SU-DHL-6 (cell line): ENCODE data around the gene OTOA.

Experiments
- H2AFZ ChIP-seq: fragments of 200-600 bp; sonication (generic); 2 replicates; pipeline ENCODE4 v1.6.1; 2014; ENCODE audit warnings: low read depth, mild to moderate bottlenecking, moderate library complexity, mixed read lengths, antibody characterized with exemption, low read length; ENCODE audit not compliant: severe bottlenecking
- H3F3A ChIP-seq: fragments of 200-600 bp; shearing (Covaris generic); 2 replicates; pipeline ENCODE4 v1.6.0; 2016; ENCODE audit warnings: antibody characterized with exemption, mild to moderate bottlenecking; ENCODE audit not compliant: insufficient read depth
- H3K27ac ChIP-seq: fragments of 200-600 bp; sonication (generic); 2 replicates; pipeline ENCODE4 v1.5.1; 2016; ENCODE audit warnings: low read depth, mild to moderate bottlenecking, low read length, moderate library complexity, mixed read lengths
- H3K27me3 ChIP-seq: fragments of 200-600 bp; sonication (generic), shearing (Covaris generic); 2 replicates; pipeline ENCODE4 v1.6.0; 2014; ENCODE audit warnings: mild to moderate bottlenecking, low read length
- H3K36me3 ChIP-seq: fragments of 200-600 bp; sonication (generic); 2 replicates; pipeline ENCODE4 v1.6.1; 2014; ENCODE audit warnings: mild to moderate bottlenecking, low read length, mixed read lengths
- H3K4me2 ChIP-seq: fragments of 300-600, 200-600 bp; shearing (Covaris generic), sonication (generic); 2 replicates; pipeline ENCODE4 v1.6.0; 2014; ENCODE audit warnings: low read length, low read depth, mild to moderate bottlenecking; ENCODE audit not compliant: poor library complexity, severe bottlenecking
- H3K4me3 ChIP-seq: fragments of 200-600 bp; sonication (generic); 2 replicates; pipeline ENCODE4 v1.5.1; 2014; ENCODE audit warnings: antibody characterized with exemption, low read length, mild to moderate bottlenecking, mixed read lengths; ENCODE audit not compliant: insufficient read depth, poor library complexity, severe bottlenecking
- H3K79me2 ChIP-seq: fragments of 200-600 bp; sonication (generic); 2 replicates; pipeline ENCODE4 v1.6.1; 2014; ENCODE audit warnings: mild to moderate bottlenecking, low read length, moderate library complexity; ENCODE audit not compliant: insufficient read depth
- H3K9ac ChIP-seq: fragments of 200-600 bp; sonication (generic); 2 replicates; pipeline ENCODE4 v1.7.0; 2014; ENCODE audit warnings: mild to moderate bottlenecking, low read length
- H3K9me2 ChIP-seq: fragments of 200-600 bp; sonication (generic); replicated peaks from 2 replicates; pipeline ENCODE4 v1.6.1; 2014; ENCODE audit warnings: low read length; ENCODE audit not compliant: insufficient read depth
- H3K9me3 ChIP-seq: fragments of 200-600 bp; sonication (generic); 2 replicates; pipeline ENCODE4 v1.6.1; 2014; ENCODE audit warnings: low read length, mixed read lengths; ENCODE audit not compliant: insufficient read depth
- H4K20me1 ChIP-seq: fragments of 200-600 bp; sonication (generic); 2 replicates; pipeline ENCODE4 v1.6.1; 2014; ENCODE audit warnings: low read depth, mild to moderate bottlenecking, antibody characterized with exemption, low read length, moderate library complexity, mixed read lengths
- CTCF ChIP-seq: fragments of 200-600 bp; sonication (generic); IDR thresholded peaks from one replicate; pipeline ENCODE4 v1.5.1; 2017; ENCODE audit warnings: antibody characterized with exemption, mild to moderate bottlenecking, low read length, moderate library complexity; ENCODE audit not compliant: insufficient read depth, poor library complexity, severe bottlenecking
- EZH2phosphoT487 ChIP-seq: fragments of 200-600 bp; sonication (generic), shearing (Covaris generic); conservative IDR thresholded peaks from 2 replicates; pipeline ENCODE4 v1.6.1; 2018; ENCODE audit warnings: mild to moderate bottlenecking, antibody characterized with exemption, low read length, moderate library complexity, mixed read lengths

Gene OTOA

GRCh38 chr16:21619765-21620425, 43.9 kb upstream of the OTOA start:
- Histone ChIP-seq H3K36me3 (peaks cover 14% of the 10 kb centered on the region; the same call in 1 of the 2 replicates), H4K20me1 (no peaks in the 10 kb centered on the region), H3K27ac (no peak overlapping the region), H2AFZ (no peak overlapping the region), H3K79me2 (peaks cover 17% of the 10 kb centered on the region), H3K4me2 (no peak overlapping the region), H3F3A (no peaks in the 10 kb centered on the region), H3K9me3 (no peaks in the 10 kb centered on the region), H3K9me2 (no peaks in the 10 kb centered on the region), H3K27me3 (no peaks in the 10 kb centered on the region), H3K9ac (no peak overlapping the region), H3K4me3 (no peak overlapping the region)
- TF ChIP-seq EZH2phosphoT487 (no peak), CTCF (no peak)

- Histone ChIP-seq H3K4me3 (no peak overlapping the region), H3K36me3 (peaks cover 18% of the 10 kb centered on the region; the same call in 1 of the 2 replicates), H3K9ac (no peak overlapping the region), H2AFZ (no peak overlapping the region), H3F3A (no peaks in the 10 kb centered on the region), H3K4me2 (no peak overlapping the region), H3K27ac (no peak overlapping the region), H3K79me2 (peaks cover 10% of the 10 kb centered on the region), H3K9me3 (no peaks in the 10 kb centered on the region), H3K27me3 (no peaks in the 10 kb centered on the region), H3K9me2 (no peaks in the 10 kb centered on the region), H4K20me1 (no peaks in the 10 kb centered on the region)
- TF ChIP-seq CTCF (no peak), EZH2phosphoT487 (no peak)
Measured at GRCh38 chr16:21620592-21620991, 43.2 kb upstream of the OTOA start.

- H3K27me3 ChIP-seq = no peaks in the 10 kb centered on the region
- H3F3A ChIP-seq = no peaks in the 10 kb centered on the region
- peaks cover 18% of the 10 kb centered on the region; the same call in 1 of the 2 replicates for H3K36me3 ChIP-seq
- H3K9ac ChIP-seq = no peak overlapping the region
- no peaks in the 10 kb centered on the region for H3K79me2 ChIP-seq
- H2AFZ ChIP-seq = no peak overlapping the region
- no peaks in the 10 kb centered on the region for H3K9me3 ChIP-seq
- H3K4me2 ChIP-seq = no peak overlapping the region
- no peak overlapping the region for H3K4me3 ChIP-seq
- no peaks in the 10 kb centered on the region for H3K9me2 ChIP-seq
- TF ChIP-seq CTCF (no peak), EZH2phosphoT487 (no peak)
- H4K20me1 ChIP-seq = no peaks in the 10 kb centered on the region
- no peak overlapping the region for H3K27ac ChIP-seq
Measured at GRCh38 chr16:21622545-21622944, 41.2 kb upstream of the OTOA start.
